Esophagus (tissue), 2 donors: ENCODE data around the gene ITPR3. TPM values are rescaled to one million over a fixed set of nuclear protein-coding genes. Genes with fewer than 3 reads are reported as not detected.

Experiments
- H3K27ac ChIP-seq, 2 donors: one replicate each; pipeline ENCODE4 v1.5.1; 2013; ENCODE audit warnings: low read depth in 2 of 2, mild to moderate bottlenecking in 2 of 2, inconsistent platforms in 1 of 2, low read length in 1 of 2, moderate library complexity in 1 of 2
- H3K27me3 ChIP-seq, 2 donors: one replicate each; pipeline ENCODE4 v1.6.1; 2013; ENCODE audit warnings: low read length in 2 of 2, control low read depth in 1 of 2, mild to moderate bottlenecking in 1 of 2; ENCODE audit not compliant: insufficient read depth in 2 of 2, control insufficient read depth in 1 of 2
- H3K36me3 ChIP-seq, 2 donors: one replicate each; pipeline ENCODE4 v1.6.1; 2013; ENCODE audit warnings: low read length in 1 of 2; ENCODE audit not compliant: control insufficient read depth in 2 of 2, insufficient read depth in 2 of 2
- H3K4me1 ChIP-seq, 2 donors: one replicate each; pipeline ENCODE4 v1.6.1; 2013; ENCODE audit warnings: low read length in 1 of 2; ENCODE audit not compliant: control insufficient read depth in 2 of 2, insufficient read depth in 2 of 2
- H3K4me3 ChIP-seq, 2 donors: one replicate each; pipeline ENCODE4 v1.5.1; 2013; ENCODE audit warnings: low read length in 2 of 2, mild to moderate bottlenecking in 2 of 2, low read depth in 1 of 2, moderate library complexity in 1 of 2
- H3K9me3 ChIP-seq, 2 donors: one replicate each; pipeline ENCODE4 v1.6.1; 2013; ENCODE audit warnings: mild to moderate bottlenecking in 2 of 2, low read depth in 1 of 2, low read length in 1 of 2, moderate library complexity in 1 of 2; ENCODE audit not compliant: control insufficient read depth in 2 of 2, insufficient read depth in 1 of 2
- WGBS, 2 donors: extraction: QIAGEN DNeasy Blood & Tissue Kit; methylation state at CpG; one replicate each; pipeline ENCODE4 v1.1.7; 2013; 5-methylcytosine and 5-hydroxymethylcytosine counted together
- polyA plus RNA-seq, 2 donors: library from polyadenylated mRNA; stranded (reverse); fragments of 200-250 nt; gene quantifications; one replicate each; pipeline ENCODE4 v1.2.3, GENCODE V29; 2013
- donor health status: healthy with polysubstance abuse.
- donor health status: Bipolar disorder and iron deficiency.

The ITPR3 gene
- polyA plus RNA-seq, 2 donors, result 11.9 to 15.0 TPM

DNA sequence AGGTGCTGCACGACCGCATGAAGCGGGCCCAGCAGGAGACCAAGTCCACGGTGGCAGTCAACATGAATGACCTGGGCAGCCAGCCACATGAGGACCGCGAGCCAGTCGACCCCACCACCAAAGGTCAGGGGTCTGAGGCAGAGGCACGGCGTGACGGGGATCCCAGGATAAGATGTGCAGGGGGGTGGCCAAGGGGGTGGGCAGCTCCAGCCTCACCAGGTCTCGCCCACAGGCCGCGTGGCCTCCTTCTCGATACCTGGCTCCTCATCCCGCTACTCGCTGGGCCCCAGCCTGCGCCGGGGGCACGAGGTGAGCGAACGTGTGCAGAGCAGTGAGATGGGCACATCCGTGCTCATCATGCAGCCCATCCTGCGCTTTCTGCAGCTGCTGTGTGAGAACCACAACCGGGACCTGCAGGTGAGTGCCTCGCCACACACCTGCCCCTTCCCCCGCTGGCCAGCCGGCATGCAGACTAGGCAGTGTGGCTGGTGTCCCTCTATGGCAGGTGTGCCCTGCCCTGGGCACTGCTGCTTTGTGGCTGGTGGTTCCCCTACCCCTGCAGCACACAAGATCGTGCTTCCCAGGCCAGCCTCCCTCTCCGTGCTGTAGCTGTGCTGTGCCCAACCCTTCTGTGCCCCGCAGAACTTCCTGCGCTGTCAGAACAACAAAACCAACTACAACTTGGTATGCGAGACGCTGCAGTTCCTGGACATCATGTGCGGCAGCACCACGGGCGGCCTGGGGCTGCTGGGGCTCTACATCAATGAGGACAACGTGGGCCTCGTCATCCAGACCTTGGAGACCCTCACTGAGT lies 64.5 kb downstream of the ITPR3 start:
- WGBS, 2 donors, result 88 to 92% methylated on average over 38 of the region's 38 CpGs
- H3K4me1 ChIP-seq, result no peaks in the 10 kb centered on the region
- peaks cover 5 to 71% of the 10 kb centered on the region in 2 donors for H3K36me3 ChIP-seq
- no peaks in the 10 kb centered on the region for H3K27me3 ChIP-seq
- no peak overlapping the region for H3K4me3 ChIP-seq
- H3K9me3 ChIP-seq, result no peaks in the 10 kb centered on the region
- H3K27ac ChIP-seq, result no peak overlapping the region

DNA sequence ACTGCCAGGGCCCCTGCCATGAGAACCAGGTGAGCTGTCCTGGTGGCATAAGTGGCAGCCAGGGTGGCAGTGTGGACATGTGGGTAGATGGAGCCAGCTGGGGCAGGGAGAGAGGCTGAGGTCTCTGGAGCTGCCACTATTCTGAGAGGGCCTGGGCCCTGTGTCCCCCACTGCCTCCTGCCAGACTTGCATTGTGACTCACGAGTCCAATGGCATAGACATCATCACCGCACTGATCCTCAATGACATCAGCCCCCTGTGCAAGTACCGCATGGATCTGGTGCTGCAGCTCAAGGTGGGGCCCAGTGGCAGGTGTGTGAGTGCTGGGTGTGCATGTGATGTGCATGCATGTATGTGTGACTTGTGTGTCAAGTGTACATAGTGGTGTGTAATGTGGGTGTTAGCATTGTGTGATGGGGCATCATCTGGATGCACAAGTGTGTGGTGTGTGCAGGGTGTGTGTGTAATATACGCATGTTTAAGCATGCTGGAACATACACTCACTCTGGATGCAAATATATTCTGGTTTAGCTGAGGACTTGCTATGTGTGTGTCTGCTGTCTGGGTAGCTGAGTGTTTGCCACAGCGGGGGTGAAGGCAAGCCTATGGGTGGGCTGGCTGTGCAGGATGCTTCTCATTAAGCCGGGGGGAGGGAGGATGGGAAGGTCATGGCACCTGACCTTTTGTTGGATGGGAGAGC lies 65.3 kb downstream of the ITPR3 start:
- H3K36me3 ChIP-seq, result peaks cover 9 to 75% of the 10 kb centered on the region in 2 donors
- WGBS, 2 donors, result 69 to 80% methylated on average over 6 of the region's 6 CpGs

DNA sequence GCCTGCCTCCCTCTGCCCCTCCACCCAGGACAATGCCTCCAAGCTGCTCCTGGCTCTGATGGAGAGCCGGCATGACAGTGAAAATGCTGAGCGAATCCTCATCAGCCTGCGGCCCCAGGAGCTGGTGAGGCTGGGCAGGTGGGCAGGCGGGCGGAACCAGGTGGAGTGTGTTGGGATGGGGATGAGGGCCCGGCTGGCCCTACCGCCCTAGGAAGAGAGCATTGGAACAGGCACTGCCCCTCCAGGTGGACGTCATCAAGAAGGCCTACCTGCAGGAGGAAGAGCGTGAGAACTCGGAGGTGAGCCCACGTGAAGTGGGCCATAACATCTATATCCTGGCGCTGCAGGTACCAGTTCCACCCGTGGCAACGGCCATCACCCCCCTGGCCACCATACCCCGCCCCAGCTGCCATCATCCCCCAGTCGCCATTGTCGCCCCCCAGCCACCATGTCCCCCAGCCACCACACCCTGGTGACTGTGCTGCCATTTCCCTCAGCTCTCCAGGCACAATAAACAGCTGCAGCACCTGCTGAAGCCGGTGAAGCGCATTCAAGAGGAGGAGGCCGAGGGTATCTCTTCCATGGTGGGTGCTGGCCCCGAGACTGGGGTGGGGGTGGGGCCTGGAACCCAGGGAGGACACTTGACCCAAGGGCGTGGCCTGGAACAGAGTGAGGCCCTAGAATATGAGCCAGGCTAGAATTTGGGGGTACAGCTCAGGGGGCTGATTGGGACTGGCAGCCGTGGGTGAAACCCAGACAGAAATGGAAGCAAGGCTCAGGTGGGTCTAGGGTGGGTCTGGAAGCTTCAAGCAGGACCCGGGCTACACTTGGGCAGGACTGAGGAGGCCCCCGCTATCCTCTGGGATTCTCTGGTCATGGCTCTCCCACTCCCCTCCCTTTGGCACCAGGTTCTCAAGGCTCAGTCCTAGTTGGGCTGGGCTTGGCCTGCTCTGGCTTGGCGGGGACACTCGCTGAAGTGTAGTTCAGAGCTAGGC lies 66.2 kb downstream of the ITPR3 start:
- Histone ChIP-seq H3K9me3 (no peaks in the 10 kb centered on the region), H3K27ac (no peak overlapping the region), H3K27me3 (no peaks in the 10 kb centered on the region), H3K4me1 (no peaks in the 10 kb centered on the region), H3K4me3 (no peak overlapping the region), H3K36me3 (peaks cover 9 to 74% of the 10 kb centered on the region in 2 donors)
- 92% methylated on average over 27 of the region's 27 CpGs for WGBS, 2 donors

More for the DNA sequence above, 65.3 kb downstream of the ITPR3 start:
- H3K27ac ChIP-seq, result no peak overlapping the region
- no peak overlapping the region for H3K4me3 ChIP-seq
- H3K27me3 ChIP-seq, result no peaks in the 10 kb centered on the region
- no peaks in the 10 kb centered on the region for H3K9me3 ChIP-seq
- no peaks in the 10 kb centered on the region for H3K4me1 ChIP-seq

DNA sequence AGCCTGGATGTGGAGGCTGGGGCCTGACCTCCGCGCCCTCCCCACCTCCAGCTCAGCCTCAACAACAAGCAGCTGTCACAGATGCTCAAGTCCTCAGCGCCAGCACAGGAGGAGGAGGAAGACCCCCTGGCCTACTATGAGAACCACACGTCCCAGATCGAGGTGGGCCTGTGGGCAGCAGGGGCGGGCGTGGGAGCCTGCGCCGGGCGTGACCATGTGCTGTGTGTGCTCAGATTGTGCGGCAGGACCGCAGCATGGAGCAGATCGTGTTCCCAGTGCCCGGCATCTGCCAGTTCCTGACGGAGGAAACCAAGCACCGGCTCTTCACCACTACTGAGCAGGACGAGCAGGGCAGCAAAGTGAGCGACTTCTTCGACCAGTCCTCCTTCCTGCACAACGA lies 66.9 kb downstream of the ITPR3 start:
- Histone ChIP-seq H3K27me3 (no peaks in the 10 kb centered on the region), H3K4me3 (no peak overlapping the region), H3K36me3 (peaks cover 9 to 71% of the 10 kb centered on the region in 2 donors), H3K4me1 (no peaks in the 10 kb centered on the region), H3K9me3 (no peaks in the 10 kb centered on the region), H3K27ac (no peak overlapping the region)
- WGBS, 2 donors, result 92 to 94% methylated on average over 20 of the region's 20 CpGs

DNA sequence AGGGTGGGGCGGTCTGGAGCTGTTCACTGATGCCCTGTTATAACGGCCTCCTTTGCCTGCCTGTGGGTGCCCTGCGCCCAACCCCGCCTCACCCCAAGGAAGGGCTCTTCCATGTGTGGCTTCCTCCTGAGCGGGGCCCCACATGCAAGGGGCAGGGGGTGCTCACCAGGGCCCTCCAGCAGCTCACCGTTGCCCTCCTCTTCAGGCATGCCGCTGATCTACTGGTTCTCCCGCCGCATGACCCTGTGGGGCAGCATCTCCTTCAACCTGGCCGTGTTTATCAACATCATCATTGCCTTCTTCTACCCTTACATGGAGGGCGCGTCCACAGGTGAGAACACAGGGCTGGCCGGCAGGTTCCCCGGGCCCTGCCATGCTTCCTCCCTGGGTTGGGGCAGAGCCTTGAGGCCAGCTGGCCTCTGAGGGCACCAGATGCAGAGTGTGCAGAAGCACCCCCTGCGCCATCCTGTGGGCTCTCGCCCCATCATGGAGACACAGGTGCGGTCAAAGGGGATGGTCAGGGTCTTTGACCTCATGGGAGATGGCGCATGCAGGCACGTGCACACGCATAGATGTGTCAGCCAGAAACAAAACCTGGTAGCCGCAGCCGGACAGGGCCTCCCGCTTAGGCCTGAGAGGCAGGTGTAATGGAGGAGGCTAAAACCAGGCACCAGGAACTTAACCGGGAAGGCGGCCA lies 67.5 kb downstream of the ITPR3 start:
- Histone ChIP-seq H3K36me3 (peaks cover 9 to 69% of the 10 kb centered on the region in 2 donors), H3K4me3 (no peak overlapping the region), H3K4me1 (no peaks in the 10 kb centered on the region), H3K27ac (no peak overlapping the region), H3K9me3 (no peaks in the 10 kb centered on the region), H3K27me3 (no peaks in the 10 kb centered on the region)
- 91% methylated on average over 25 of the region's 25 CpGs for WGBS, 2 donors

DNA sequence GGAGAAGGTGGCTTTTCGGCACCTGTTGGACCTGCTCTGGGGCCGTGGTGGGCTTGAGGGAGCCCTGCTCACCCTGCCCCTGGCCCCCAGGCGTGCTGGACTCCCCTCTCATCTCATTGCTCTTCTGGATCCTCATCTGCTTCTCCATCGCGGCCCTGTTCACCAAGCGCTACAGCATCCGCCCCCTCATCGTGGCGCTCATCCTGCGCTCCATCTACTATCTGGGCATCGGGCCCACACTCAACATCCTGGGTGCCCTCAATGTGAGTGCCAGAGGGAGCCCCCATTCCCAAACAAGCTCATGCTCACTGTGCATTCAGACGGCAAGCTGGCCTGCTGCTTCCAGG lies 68.0 kb downstream of the ITPR3 start:
- no peaks in the 10 kb centered on the region for H3K4me1 ChIP-seq
- H3K27ac ChIP-seq, result no peak overlapping the region
- H3K36me3 ChIP-seq, result peaks cover 9 to 67% of the 10 kb centered on the region in 2 donors
- 79 to 86% methylated on average over 12 of the region's 12 CpGs for WGBS, 2 donors
- no peaks in the 10 kb centered on the region for H3K9me3 ChIP-seq
- no peak overlapping the region for H3K4me3 ChIP-seq
- no peaks in the 10 kb centered on the region for H3K27me3 ChIP-seq

DNA sequence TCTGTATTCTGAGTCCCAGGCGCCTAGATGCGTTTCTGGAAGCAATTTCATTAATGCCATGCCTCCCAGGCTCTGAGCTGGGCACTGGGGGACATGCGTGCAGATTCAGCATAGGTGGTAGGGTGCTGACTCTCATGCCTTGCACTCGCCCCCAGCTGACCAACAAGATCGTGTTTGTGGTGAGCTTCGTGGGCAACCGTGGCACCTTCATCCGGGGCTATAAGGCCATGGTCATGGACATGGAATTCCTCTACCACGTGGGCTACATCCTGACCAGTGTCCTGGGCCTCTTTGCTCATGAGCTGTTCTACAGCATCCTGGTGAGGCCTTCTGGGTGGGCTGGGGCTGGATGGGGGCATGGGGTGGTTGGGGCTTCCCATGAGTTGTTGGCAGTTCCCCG lies 68.8 kb downstream of the ITPR3 start:
- Histone ChIP-seq H3K27ac (no peak overlapping the region), H3K4me1 (peaks cover 0 to 2% of the 10 kb centered on the region in 2 donors), H3K36me3 (peaks cover 9 to 64% of the 10 kb centered on the region in 2 donors), H3K27me3 (no peaks in the 10 kb centered on the region), H3K9me3 (no peaks in the 10 kb centered on the region), H3K4me3 (no peak overlapping the region)
- WGBS, 2 donors, result 86 to 88% methylated on average over 10 of the region's 10 CpGs

DNA sequence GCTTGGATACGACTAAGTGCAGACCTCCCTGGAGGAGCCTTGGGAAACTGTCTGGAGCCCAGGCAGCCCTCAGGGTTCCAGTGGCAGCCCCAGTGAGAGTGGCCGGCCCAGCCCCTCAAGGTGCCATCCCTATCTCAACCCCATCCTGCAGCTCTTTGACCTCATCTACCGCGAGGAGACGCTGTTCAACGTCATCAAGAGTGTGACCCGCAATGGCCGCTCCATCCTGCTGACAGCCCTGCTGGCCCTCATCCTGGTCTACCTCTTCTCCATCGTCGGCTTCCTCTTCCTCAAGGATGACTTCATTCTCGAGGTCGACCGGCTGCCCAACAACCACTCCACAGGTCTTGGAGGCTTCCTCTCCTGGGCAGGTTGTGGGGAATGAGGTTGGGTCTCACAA lies 69.6 kb downstream of the ITPR3 start:
- H3K36me3 ChIP-seq, result peaks cover 5 to 64% of the 10 kb centered on the region in 2 donors
- H3K4me1 ChIP-seq, result peaks cover 0 to 6% of the 10 kb centered on the region in 2 donors
- H3K27me3 ChIP-seq, result no peaks in the 10 kb centered on the region
- 87 to 88% methylated on average over 13 of the region's 13 CpGs for WGBS, 2 donors
- H3K9me3 ChIP-seq, result no peaks in the 10 kb centered on the region
- no peak overlapping the region for H3K27ac ChIP-seq
- no peak overlapping the region for H3K4me3 ChIP-seq
